ENCODE measurements around the gene SLX9.

Gene SLX9

DNA sequence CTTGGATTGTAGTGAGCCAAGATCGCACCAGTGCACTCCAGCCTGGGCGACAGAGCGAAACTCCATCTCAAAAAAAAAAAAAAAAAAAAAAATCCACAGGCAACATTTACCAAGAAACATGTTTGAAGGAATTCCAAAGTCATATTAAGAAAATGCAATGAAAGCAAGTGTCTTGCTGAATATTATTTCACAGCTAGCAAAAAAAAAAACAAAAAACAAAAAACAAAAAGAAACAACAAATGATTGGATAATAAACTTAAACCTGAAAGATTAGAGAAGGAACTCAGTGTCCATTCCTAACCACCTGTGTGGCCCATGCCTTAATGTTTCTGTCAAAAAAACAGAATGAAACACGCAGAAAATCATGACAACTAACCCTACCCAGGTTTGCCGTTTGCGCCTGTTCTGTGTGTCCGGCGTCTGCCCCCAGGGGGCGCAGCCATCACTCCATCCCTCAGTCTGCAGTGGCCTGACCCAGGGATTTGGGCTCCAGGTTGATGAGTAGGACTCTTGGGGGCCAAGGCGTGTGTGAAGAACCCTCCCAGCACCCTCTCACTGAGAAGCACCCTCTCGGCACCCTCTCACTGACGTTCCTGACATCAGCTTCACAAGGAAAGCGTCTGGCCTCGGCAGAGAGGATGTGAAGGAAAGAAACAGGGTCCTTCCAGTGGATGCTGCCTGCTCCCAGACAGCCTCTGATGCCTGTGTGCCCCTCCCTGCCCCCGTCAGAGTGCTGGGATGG is 47.1 kb upstream of the SLX9 start:
- DNase-seq: peak; percentile 45
- H3K4ac ChIP-seq (ENCODE audit: low read depth, low read length): no peak overlapping the region
- H4K8ac ChIP-seq (ENCODE audit: low read depth, low read length): no peak overlapping the region
- no peak overlapping the region for H3K27ac ChIP-seq (ENCODE audit: low read depth, low read length)
- H3K27me3 ChIP-seq (ENCODE audit: insufficient read depth, low read length, poor library complexity): no peaks in the 10 kb centered on the region
- no peaks in the 10 kb centered on the region for H3K36me3 ChIP-seq (ENCODE audit: control insufficient read depth, insufficient read depth, low read length)
- no peak overlapping the region for H2BK120ac ChIP-seq (ENCODE audit: low read depth, low read length)
- no peak overlapping the region for H3K4me3 ChIP-seq (ENCODE audit: low read length)
- no peaks in the 10 kb centered on the region for H3K79me1 ChIP-seq (ENCODE audit: low read length)
- H4K5ac ChIP-seq (ENCODE audit: low read length): no peak overlapping the region
- H3K18ac ChIP-seq (ENCODE audit: low read length): no peak overlapping the region
- no peaks in the 10 kb centered on the region for H3K79me2 ChIP-seq (ENCODE audit: control insufficient read depth, insufficient read depth, low read length)
- H3K23ac ChIP-seq (ENCODE audit: low read length): no peak overlapping the region
- no peak overlapping the region for H3K9ac ChIP-seq (ENCODE audit: low read length)
- no peak overlapping the region for H2AK5ac ChIP-seq (ENCODE audit: low read length)
- no CpG with 5 or more reads among the region's 15 CpGs for WGBS (ENCODE audit: extremely low coverage, insufficient coverage, low lambda C conversion rate)
- no peaks in the 10 kb centered on the region for H3K4me1 ChIP-seq (ENCODE audit: control insufficient read depth, low read depth, low read length)
- no peak overlapping the region for H3K4me2 ChIP-seq (ENCODE audit: low read length)
- no peak overlapping the region for H2BK15ac ChIP-seq (replicated peaks; ENCODE audit: low read depth)
- no peak overlapping the region for H3K56ac ChIP-seq (ENCODE audit: low read length)
- H2BK5ac ChIP-seq (ENCODE audit: low read length): no peak overlapping the region

- WGBS (ENCODE audit: extremely low coverage, insufficient coverage, low lambda C conversion rate): no CpG with 5 or more reads among the region's 7 CpGs
- H3K4me1 ChIP-seq (ENCODE audit: control insufficient read depth, low read depth, low read length): no peaks in the 10 kb centered on the region
- no peak for DNase-seq
Measured at GRCh38 chr21:44893278-44893556, 46.6 kb upstream of the SLX9 start.

GRCh38 chr21:44893948-44894656 is 45.7 kb upstream of the SLX9 start:
- H3K27ac ChIP-seq (ENCODE audit: low read depth, low read length): no peak overlapping the region
- no peaks in the 10 kb centered on the region for H3K36me3 ChIP-seq (ENCODE audit: control insufficient read depth, insufficient read depth, low read length)
- H2AK5ac ChIP-seq (ENCODE audit: low read length): no peak overlapping the region
- H3K9ac ChIP-seq (ENCODE audit: low read length): no peak overlapping the region
- no peaks in the 10 kb centered on the region for H3K4me1 ChIP-seq (ENCODE audit: control insufficient read depth, low read depth, low read length)
- H3K4me3 ChIP-seq (ENCODE audit: low read length): no peak overlapping the region
- no peak overlapping the region for H3K4me2 ChIP-seq (ENCODE audit: low read length)
- H3K79me2 ChIP-seq (ENCODE audit: control insufficient read depth, insufficient read depth, low read length): no peaks in the 10 kb centered on the region
- no peak for DNase-seq
- no peak overlapping the region for H3K56ac ChIP-seq (ENCODE audit: low read length)
- no peak overlapping the region for H3K23ac ChIP-seq (ENCODE audit: low read length)
- H3K18ac ChIP-seq (ENCODE audit: low read length): no peak overlapping the region
- no peaks in the 10 kb centered on the region for H3K79me1 ChIP-seq (ENCODE audit: low read length)
- no peak overlapping the region for H4K8ac ChIP-seq (ENCODE audit: low read depth, low read length)
- no peak overlapping the region for H4K5ac ChIP-seq (ENCODE audit: low read length)
- H3K4ac ChIP-seq (ENCODE audit: low read depth, low read length): no peak overlapping the region
- no peak overlapping the region for H2BK15ac ChIP-seq (replicated peaks; ENCODE audit: low read depth)
- no peak overlapping the region for H2BK5ac ChIP-seq (ENCODE audit: low read length)
- H3K27me3 ChIP-seq (ENCODE audit: insufficient read depth, low read length, poor library complexity): no peaks in the 10 kb centered on the region
- no peak overlapping the region for H2BK120ac ChIP-seq (ENCODE audit: low read depth, low read length)
- no CpG with 5 or more reads among the region's 15 CpGs for WGBS (ENCODE audit: extremely low coverage, insufficient coverage, low lambda C conversion rate)

More at GRCh38 chr21:44893278-44893556, 46.6 kb upstream of the SLX9 start:
- Histone ChIP-seq H3K27ac (ENCODE audit: low read depth, low read length) (no peak overlapping the region), H3K4ac (ENCODE audit: low read depth, low read length) (no peak overlapping the region), H2BK5ac (ENCODE audit: low read length) (no peak overlapping the region), H3K79me2 (ENCODE audit: control insufficient read depth, insufficient read depth, low read length) (no peaks in the 10 kb centered on the region), H4K5ac (ENCODE audit: low read length) (no peak overlapping the region), H4K8ac (ENCODE audit: low read depth, low read length) (no peak overlapping the region), H2BK120ac (ENCODE audit: low read depth, low read length) (no peak overlapping the region), H3K36me3 (ENCODE audit: control insufficient read depth, insufficient read depth, low read length) (no peaks in the 10 kb centered on the region), H3K23ac (ENCODE audit: low read length) (no peak overlapping the region), H3K79me1 (ENCODE audit: low read length) (no peaks in the 10 kb centered on the region), H3K4me3 (ENCODE audit: low read length) (no peak overlapping the region), H3K4me2 (ENCODE audit: low read length) (no peak overlapping the region), H2AK5ac (ENCODE audit: low read length) (no peak overlapping the region), H3K18ac (ENCODE audit: low read length) (no peak overlapping the region), H3K9ac (ENCODE audit: low read length) (no peak overlapping the region), H3K27me3 (ENCODE audit: insufficient read depth, low read length, poor library complexity) (no peaks in the 10 kb centered on the region), H2BK15ac (replicated peaks; ENCODE audit: low read depth) (no peak overlapping the region), H3K56ac (ENCODE audit: low read length) (no peak overlapping the region)

GRCh38 chr21:44894687-44895302 is 45.0 kb upstream of the SLX9 start:
- Histone ChIP-seq H4K8ac (ENCODE audit: low read depth, low read length) (no peak overlapping the region), H3K4ac (ENCODE audit: low read depth, low read length) (no peak overlapping the region), H3K56ac (ENCODE audit: low read length) (no peak overlapping the region), H3K4me1 (ENCODE audit: control insufficient read depth, low read depth, low read length) (no peaks in the 10 kb centered on the region), H3K4me2 (ENCODE audit: low read length) (no peak overlapping the region), H2BK15ac (replicated peaks; ENCODE audit: low read depth) (no peak overlapping the region), H2BK5ac (ENCODE audit: low read length) (no peak overlapping the region), H3K36me3 (ENCODE audit: control insufficient read depth, insufficient read depth, low read length) (no peaks in the 10 kb centered on the region), H3K27ac (ENCODE audit: low read depth, low read length) (no peak overlapping the region), H3K79me1 (ENCODE audit: low read length) (no peaks in the 10 kb centered on the region), H4K5ac (ENCODE audit: low read length) (no peak overlapping the region), H3K4me3 (ENCODE audit: low read length) (no peak overlapping the region), H3K79me2 (ENCODE audit: control insufficient read depth, insufficient read depth, low read length) (no peaks in the 10 kb centered on the region), H3K18ac (ENCODE audit: low read length) (no peak overlapping the region), H3K9ac (ENCODE audit: low read length) (no peak overlapping the region), H2AK5ac (ENCODE audit: low read length) (no peak overlapping the region), H3K23ac (ENCODE audit: low read length) (no peak overlapping the region), H2BK120ac (ENCODE audit: low read depth, low read length) (no peak overlapping the region), H3K27me3 (ENCODE audit: insufficient read depth, low read length, poor library complexity) (no peaks in the 10 kb centered on the region)
- no CpG with 5 or more reads among the region's 19 CpGs for WGBS (ENCODE audit: extremely low coverage, insufficient coverage, low lambda C conversion rate)
- no peak for DNase-seq

DNA sequence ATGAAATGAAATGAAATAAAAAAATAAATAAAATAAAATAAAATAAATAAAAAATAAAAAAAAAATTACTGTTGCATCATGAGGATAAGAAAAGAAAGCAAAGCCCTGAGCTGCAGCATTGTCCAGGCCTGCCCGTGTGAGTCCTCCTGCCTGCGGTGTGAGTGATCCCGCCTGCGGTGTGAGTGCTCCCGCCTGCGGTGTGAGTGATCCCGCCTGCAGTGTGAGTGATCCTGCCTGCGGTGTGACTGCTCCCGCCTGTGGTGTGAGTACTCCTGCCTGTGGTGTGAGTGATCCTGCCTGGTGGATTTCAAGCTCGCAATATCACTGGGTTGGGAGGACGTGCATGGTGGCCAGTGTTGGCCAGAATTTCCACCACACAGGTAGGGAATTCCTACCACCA is 44.0 kb upstream of the SLX9 start:
- Histone ChIP-seq H3K27me3 (ENCODE audit: insufficient read depth, low read length, poor library complexity) (no peaks in the 10 kb centered on the region), H3K27ac (ENCODE audit: low read depth, low read length) (no peak overlapping the region), H2BK5ac (ENCODE audit: low read length) (no peak overlapping the region)

More for the DNA sequence above, 44.0 kb upstream of the SLX9 start:
- H2AK5ac ChIP-seq (ENCODE audit: low read length): no peak overlapping the region
- H2BK120ac ChIP-seq (ENCODE audit: low read depth, low read length): no peak overlapping the region
- H3K4me2 ChIP-seq (ENCODE audit: low read length): no peak overlapping the region
- H3K79me1 ChIP-seq (ENCODE audit: low read length): no peaks in the 10 kb centered on the region
- no peak overlapping the region for H3K4me3 ChIP-seq (ENCODE audit: low read length)
- H3K56ac ChIP-seq (ENCODE audit: low read length): no peak overlapping the region
- no peak overlapping the region for H3K18ac ChIP-seq (ENCODE audit: low read length)
- H3K4ac ChIP-seq (ENCODE audit: low read depth, low read length): no peak overlapping the region
- no peaks in the 10 kb centered on the region for H3K79me2 ChIP-seq (ENCODE audit: control insufficient read depth, insufficient read depth, low read length)
- H4K8ac ChIP-seq (ENCODE audit: low read depth, low read length): no peak overlapping the region
- H3K36me3 ChIP-seq (ENCODE audit: control insufficient read depth, insufficient read depth, low read length): no peaks in the 10 kb centered on the region
- H3K23ac ChIP-seq (ENCODE audit: low read length): no peak overlapping the region
- H4K5ac ChIP-seq (ENCODE audit: low read length): no peak overlapping the region
- no peaks in the 10 kb centered on the region for H3K4me1 ChIP-seq (ENCODE audit: control insufficient read depth, low read depth, low read length)
- WGBS (ENCODE audit: extremely low coverage, insufficient coverage, low lambda C conversion rate): no CpG with 5 or more reads among the region's 11 CpGs
- H3K9ac ChIP-seq (ENCODE audit: low read length): no peak overlapping the region
- H2BK15ac ChIP-seq (replicated peaks; ENCODE audit: low read depth): no peak overlapping the region
- DNase-seq: no peak
